Activated naive CD4-positive, alpha-beta T cell treated with anti-CD3 and anti-CD28 coated beads, Interleukin-2, amount 50 U/mL, for 24 hours (primary cell): ENCODE measurements around the gene FBLN7.
"Not testable (repeated sequence)": the region's sequence is repeated elsewhere in the genome, so short reads cannot be mapped to it uniquely, and the experiment has no call there.

Experiments
- H3K27ac Mint-ChIP-seq: one replicate; pipeline ENCODE4 v1.8.0; 2021; ENCODE audit warnings: mild to moderate bottlenecking, mixed read lengths
- H3K27me3 Mint-ChIP-seq: one replicate; pipeline ENCODE4 v1.8.0; 2021; ENCODE audit warnings: mixed read lengths
- H3K36me3 Mint-ChIP-seq: one replicate; pipeline ENCODE4 v1.8.0; 2021; ENCODE audit warnings: mixed read lengths
- H3K4me1 Mint-ChIP-seq: one replicate; pipeline ENCODE4 v1.8.0; 2021; ENCODE audit warnings: mixed read lengths
- H3K4me3 Mint-ChIP-seq: one replicate; pipeline ENCODE4 v1.8.0; 2021; ENCODE audit warnings: mild to moderate bottlenecking, mixed read lengths
- H3K9me3 Mint-ChIP-seq: one replicate; pipeline ENCODE4 v1.8.0; 2021; ENCODE audit warnings: mixed read lengths

Gene FBLN7

GRCh38 chr2:112136096-112136495 is 2.1 kb upstream of the FBLN7 start:
- no peak overlapping the region for H3K4me3 Mint-ChIP-seq
- no peak overlapping the region for H3K27ac Mint-ChIP-seq
- H3K36me3 Mint-ChIP-seq = peaks cover 4% of the 10 kb centered on the region
- H3K27me3 Mint-ChIP-seq = peaks cover 18% of the 10 kb centered on the region
- peaks cover 25% of the 10 kb centered on the region for H3K4me1 Mint-ChIP-seq
- H3K9me3 Mint-ChIP-seq = peaks cover 5% of the 10 kb centered on the region

- Mint-ChIP-seq H3K4me3 (peak overlapping the region; percentile 75), H3K27me3 (peaks cover 19% of the 10 kb centered on the region), H3K4me1 (peaks cover 15% of the 10 kb centered on the region), H3K36me3 (peaks cover 3% of the 10 kb centered on the region), H3K27ac (peak overlapping the region; percentile 41), H3K9me3 (peaks cover 3% of the 10 kb centered on the region)
Measured at GRCh38 chr2:112137516-112138158, 548 bp upstream of the FBLN7 start.

- not testable (repeated sequence) for H3K9me3 Mint-ChIP-seq, H3K27ac Mint-ChIP-seq, H3K4me3 Mint-ChIP-seq, H3K36me3 Mint-ChIP-seq
- Mint-ChIP-seq H3K27me3 (peaks cover 19% of the 10 kb centered on the region), H3K4me1 (peaks cover 16% of the 10 kb centered on the region)
Measured at GRCh38 chr2:112139033-112139614, 939 bp downstream of the FBLN7 start.

- not testable (repeated sequence) for H3K27ac Mint-ChIP-seq, H3K9me3 Mint-ChIP-seq, H3K36me3 Mint-ChIP-seq, H3K4me3 Mint-ChIP-seq
- H3K27me3 Mint-ChIP-seq = peaks cover 19% of the 10 kb centered on the region
- peaks cover 16% of the 10 kb centered on the region for H3K4me1 Mint-ChIP-seq
Measured at GRCh38 chr2:112139661-112140204, 1.5 kb downstream of the FBLN7 start.

- H3K4me3 Mint-ChIP-seq = peak overlapping the region; percentile 23
- no peak overlapping the region for H3K27ac Mint-ChIP-seq
- H3K27me3 Mint-ChIP-seq = peaks cover 19% of the 10 kb centered on the region
- no peaks in the 10 kb centered on the region for H3K36me3 Mint-ChIP-seq
- no peaks in the 10 kb centered on the region for H3K9me3 Mint-ChIP-seq
- peaks cover 16% of the 10 kb centered on the region for H3K4me1 Mint-ChIP-seq
Measured at GRCh38 chr2:112140205-112140802, 2.1 kb downstream of the FBLN7 start.

- H3K36me3 Mint-ChIP-seq = no peaks in the 10 kb centered on the region
- no peak overlapping the region for H3K27ac Mint-ChIP-seq
- H3K27me3 Mint-ChIP-seq = peaks cover 18% of the 10 kb centered on the region
- H3K9me3 Mint-ChIP-seq = no peaks in the 10 kb centered on the region
- peaks cover 15% of the 10 kb centered on the region for H3K4me1 Mint-ChIP-seq
- H3K4me3 Mint-ChIP-seq = peak overlapping the region; percentile 17
Measured at GRCh38 chr2:112140899-112141625, 2.9 kb downstream of the FBLN7 start.

GRCh38 chr2:112141626-112142007 is 3.4 kb downstream of the FBLN7 start:
- Mint-ChIP-seq H3K4me3 (no peak overlapping the region), H3K9me3 (no peaks in the 10 kb centered on the region), H3K4me1 (peaks cover 12% of the 10 kb centered on the region), H3K27ac (no peak overlapping the region), H3K27me3 (peaks cover 15% of the 10 kb centered on the region), H3K36me3 (no peaks in the 10 kb centered on the region)

- H3K4me3 Mint-ChIP-seq = no peak overlapping the region
- peaks cover 7% of the 10 kb centered on the region for H3K4me1 Mint-ChIP-seq
Measured at GRCh38 chr2:112142525-112143078, 4.4 kb downstream of the FBLN7 start.

GRCh38 chr2:112143150-112143549 is 5.0 kb downstream of the FBLN7 start:
- Mint-ChIP-seq H3K27me3 (peaks cover 7% of the 10 kb centered on the region), H3K4me1 (peaks cover 3% of the 10 kb centered on the region), H3K4me3 (no peak overlapping the region), H3K36me3 (no peaks in the 10 kb centered on the region), H3K9me3 (no peaks in the 10 kb centered on the region), H3K27ac (no peak overlapping the region)

More at GRCh38 chr2:112142525-112143078, 4.4 kb downstream of the FBLN7 start:
- H3K36me3 Mint-ChIP-seq = no peaks in the 10 kb centered on the region
- H3K27me3 Mint-ChIP-seq = peaks cover 11% of the 10 kb centered on the region
- no peaks in the 10 kb centered on the region for H3K9me3 Mint-ChIP-seq
- H3K27ac Mint-ChIP-seq = no peak overlapping the region

- H3K36me3 Mint-ChIP-seq = no peaks in the 10 kb centered on the region
- H3K4me1 Mint-ChIP-seq = peaks cover 3% of the 10 kb centered on the region
- H3K27me3 Mint-ChIP-seq = peaks cover 7% of the 10 kb centered on the region
- H3K9me3 Mint-ChIP-seq = no peaks in the 10 kb centered on the region
- no peak overlapping the region for H3K27ac Mint-ChIP-seq
- no peak overlapping the region for H3K4me3 Mint-ChIP-seq
Measured at GRCh38 chr2:112144966-112145365, 6.8 kb downstream of the FBLN7 start.

GRCh38 chr2:112147382-112148168 is 9.4 kb downstream of the FBLN7 start:
- H3K4me3 Mint-ChIP-seq = no peak overlapping the region
- no peaks in the 10 kb centered on the region for H3K27me3 Mint-ChIP-seq
- H3K27ac Mint-ChIP-seq = no peak overlapping the region
- H3K36me3 Mint-ChIP-seq = no peaks in the 10 kb centered on the region
- H3K4me1 Mint-ChIP-seq = peaks cover 3% of the 10 kb centered on the region
- no peaks in the 10 kb centered on the region for H3K9me3 Mint-ChIP-seq

GRCh38 chr2:112148477-112148876 is 10.3 kb downstream of the FBLN7 start:
- Mint-ChIP-seq H3K27ac (no peak overlapping the region), H3K9me3 (no peaks in the 10 kb centered on the region), H3K27me3 (no peaks in the 10 kb centered on the region), H3K4me3 (no peak overlapping the region), H3K36me3 (no peaks in the 10 kb centered on the region), H3K4me1 (peaks cover 6% of the 10 kb centered on the region)

GRCh38 chr2:112149194-112149593 is 11.0 kb downstream of the FBLN7 start:
- Mint-ChIP-seq H3K9me3 (no peaks in the 10 kb centered on the region), H3K27me3 (no peaks in the 10 kb centered on the region), H3K27ac (no peak overlapping the region), H3K4me3 (no peak overlapping the region), H3K36me3 (no peaks in the 10 kb centered on the region), H3K4me1 (peaks cover 8% of the 10 kb centered on the region)

- Mint-ChIP-seq H3K9me3 (no peaks in the 10 kb centered on the region), H3K27me3 (no peaks in the 10 kb centered on the region), H3K27ac (no peak overlapping the region), H3K4me3 (no peak overlapping the region), H3K36me3 (no peaks in the 10 kb centered on the region), H3K4me1 (peaks cover 16% of the 10 kb centered on the region)
Measured at GRCh38 chr2:112149866-112150435, 11.8 kb downstream of the FBLN7 start.

- Mint-ChIP-seq H3K4me3 (no peak overlapping the region), H3K4me1 (peaks cover 21% of the 10 kb centered on the region), H3K27me3 (no peaks in the 10 kb centered on the region), H3K27ac (no peak overlapping the region), H3K9me3 (no peaks in the 10 kb centered on the region), H3K36me3 (no peaks in the 10 kb centered on the region)
Measured at GRCh38 chr2:112150447-112150846, 12.3 kb downstream of the FBLN7 start.
